GM12891 (cell line): ENCODE measurements around the gene GPC6.

Source experiments
- POLR2AphosphoS5 ChIP-seq: IDR thresholded peaks from 2 replicates; pipeline ENCODE4 v1.6.1; 2011; ENCODE audit warnings: low read depth, low read length, control low read depth
- TAF1 ChIP-seq: IDR thresholded peaks from 2 replicates; pipeline ENCODE4 v1.6.1; 2011; ENCODE audit warnings: low read depth, low read length, control low read depth

GRCh38 chr13:93670866-93671265 is 444.3 kb downstream of the GPC6 start:
- TF ChIP-seq POLR2AphosphoS5 (no peak), TAF1 (no peak)
